Nephron progenitor cell (in vitro differentiated cells): Measurements from ENCODE around the gene SH2B3.

ENCODE experiments used
- DNase-seq: peaks from one replicate; pipeline ENCODE4 v3.0.0; 2021
- H3K27ac Mint-ChIP-seq: 2 replicates; pipeline ENCODE4 v1.8.0; 2021; ENCODE audit warnings: mild to moderate bottlenecking, moderate library complexity, mixed read lengths
- H3K27me3 Mint-ChIP-seq: 2 replicates; pipeline ENCODE4 v1.8.0; 2021; ENCODE audit warnings: mild to moderate bottlenecking, low read depth, mixed read lengths; ENCODE audit not compliant: poor library complexity
- H3K36me3 Mint-ChIP-seq: 2 replicates; pipeline ENCODE4 v1.8.0; 2021; ENCODE audit warnings: low read depth, mixed read lengths
- H3K4me1 Mint-ChIP-seq: 2 replicates; pipeline ENCODE4 v1.8.0; 2021; ENCODE audit warnings: mixed read lengths
- H3K4me3 Mint-ChIP-seq: 2 replicates; pipeline ENCODE4 v1.8.0; 2021; ENCODE audit warnings: mild to moderate bottlenecking, moderate library complexity, mixed read lengths
- H3K9me3 Mint-ChIP-seq: 2 replicates; pipeline ENCODE4 v1.8.0; 2021; ENCODE audit warnings: mild to moderate bottlenecking, moderate library complexity, mixed read lengths
- TF ChIP-seq, protein P1 (sequence below): fragments of 200-600 bp; sonication (generic); IDR thresholded peaks from 2 replicates; pipeline ENCODE4 v1.5.0; 2021; ENCODE audit warnings: antibody characterized with exemption

Gene SH2B3

DNA sequence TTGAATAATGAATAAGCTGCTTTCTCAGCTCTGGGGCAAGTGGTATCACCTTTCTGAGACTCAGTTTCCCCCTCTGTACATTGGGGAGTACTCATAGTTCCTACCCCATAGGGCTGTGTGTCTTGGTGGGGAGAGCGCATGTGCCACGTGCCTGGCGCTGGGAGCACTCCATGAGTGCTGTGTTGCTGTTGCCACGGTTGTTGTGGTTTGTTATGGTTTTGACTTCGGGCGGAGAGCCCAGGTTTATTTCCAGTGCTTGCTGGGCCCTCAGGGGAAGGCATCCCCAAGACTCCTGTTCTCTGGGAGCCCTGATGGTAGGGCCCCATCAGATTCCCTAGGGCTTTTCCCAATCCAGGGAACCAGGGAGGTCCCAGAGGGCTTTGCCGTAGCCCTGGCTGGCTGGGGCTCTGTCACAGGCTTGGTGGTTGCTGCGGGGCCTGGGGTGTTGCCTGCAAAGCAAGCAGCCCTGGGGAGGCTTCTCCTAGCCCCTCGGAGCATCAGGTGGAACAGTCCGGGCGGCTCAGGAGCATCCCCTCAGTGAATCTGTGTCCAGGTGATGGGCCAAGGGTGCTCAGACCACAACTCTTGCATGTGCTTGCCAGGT lies 18.6 kb downstream of the SH2B3 start:
- no peaks in the 10 kb centered on the region for H3K9me3 Mint-ChIP-seq
- H3K4me1 Mint-ChIP-seq, result peaks cover 19% of the 10 kb centered on the region
- no peaks in the 10 kb centered on the region for H3K27me3 Mint-ChIP-seq
- no peak for DNase-seq
- TF ChIP-seq, protein P1, sequence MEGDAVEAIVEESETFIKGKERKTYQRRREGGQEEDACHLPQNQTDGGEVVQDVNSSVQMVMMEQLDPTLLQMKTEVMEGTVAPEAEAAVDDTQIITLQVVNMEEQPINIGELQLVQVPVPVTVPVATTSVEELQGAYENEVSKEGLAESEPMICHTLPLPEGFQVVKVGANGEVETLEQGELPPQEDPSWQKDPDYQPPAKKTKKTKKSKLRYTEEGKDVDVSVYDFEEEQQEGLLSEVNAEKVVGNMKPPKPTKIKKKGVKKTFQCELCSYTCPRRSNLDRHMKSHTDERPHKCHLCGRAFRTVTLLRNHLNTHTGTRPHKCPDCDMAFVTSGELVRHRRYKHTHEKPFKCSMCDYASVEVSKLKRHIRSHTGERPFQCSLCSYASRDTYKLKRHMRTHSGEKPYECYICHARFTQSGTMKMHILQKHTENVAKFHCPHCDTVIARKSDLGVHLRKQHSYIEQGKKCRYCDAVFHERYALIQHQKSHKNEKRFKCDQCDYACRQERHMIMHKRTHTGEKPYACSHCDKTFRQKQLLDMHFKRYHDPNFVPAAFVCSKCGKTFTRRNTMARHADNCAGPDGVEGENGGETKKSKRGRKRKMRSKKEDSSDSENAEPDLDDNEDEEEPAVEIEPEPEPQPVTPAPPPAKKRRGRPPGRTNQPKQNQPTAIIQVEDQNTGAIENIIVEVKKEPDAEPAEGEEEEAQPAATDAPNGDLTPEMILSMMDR, result no peak
- peak overlapping the region; percentile 79 for H3K27ac Mint-ChIP-seq
- H3K36me3 Mint-ChIP-seq, result peaks cover 21% of the 10 kb centered on the region
- no peak overlapping the region for H3K4me3 Mint-ChIP-seq

DNA sequence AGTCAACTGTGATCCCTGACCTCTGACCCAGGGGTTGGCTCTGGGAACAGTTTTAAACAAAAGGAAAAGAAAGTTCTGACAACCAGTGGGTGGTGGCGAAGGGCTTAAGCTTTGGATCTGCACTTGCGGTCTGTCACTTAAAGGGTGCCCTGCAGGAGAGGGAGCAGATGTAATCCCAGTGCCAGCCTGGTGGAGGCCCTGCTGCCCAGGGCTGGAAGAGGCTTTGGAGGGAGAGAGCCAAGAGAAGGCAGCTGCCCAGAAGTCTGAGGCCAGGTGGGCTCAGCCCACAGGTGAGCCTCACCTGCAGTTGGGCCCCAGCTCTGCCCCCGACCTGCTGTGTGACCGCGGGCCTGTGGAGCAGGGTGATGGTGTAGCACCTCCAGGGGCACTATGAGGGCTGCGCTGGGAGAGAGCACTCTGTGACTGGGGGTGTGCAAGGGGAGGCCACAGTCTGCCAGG lies 19.1 kb downstream of the SH2B3 start:
- Mint-ChIP-seq H3K4me3 (no peak overlapping the region), H3K9me3 (no peaks in the 10 kb centered on the region), H3K36me3 (peaks cover 17% of the 10 kb centered on the region), H3K4me1 (peaks cover 19% of the 10 kb centered on the region), H3K27me3 (no peaks in the 10 kb centered on the region), H3K27ac (peak overlapping the region; percentile 83)
- TF ChIP-seq, protein P1, result no peak
- DNase-seq, result no peak

DNA sequence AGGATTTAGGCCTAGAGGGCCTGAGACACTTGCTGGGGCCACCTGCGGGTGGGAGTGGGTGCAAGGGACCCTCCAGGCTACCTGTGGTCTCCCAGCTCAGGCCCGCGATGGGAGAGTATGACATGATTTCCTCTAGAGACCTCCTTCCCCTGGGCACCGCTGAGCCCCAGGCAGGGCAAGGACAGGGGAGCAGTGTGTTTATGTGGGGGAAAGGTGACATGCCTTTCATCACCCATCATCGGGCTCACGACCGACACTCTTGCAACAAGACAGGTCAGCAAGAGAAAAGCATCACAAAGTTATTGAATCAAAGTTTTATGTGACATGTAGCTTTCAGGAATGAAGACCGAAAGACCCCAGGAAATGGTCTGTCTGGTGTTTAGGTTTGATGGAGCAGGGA lies 19.9 kb downstream of the SH2B3 start:
- no peak for DNase-seq
- no peaks in the 10 kb centered on the region for H3K9me3 Mint-ChIP-seq
- H3K4me1 Mint-ChIP-seq, result peaks cover 25% of the 10 kb centered on the region
- peak overlapping the region; percentile 58 for H3K27ac Mint-ChIP-seq
- peaks cover 11% of the 10 kb centered on the region for H3K36me3 Mint-ChIP-seq
- no peaks in the 10 kb centered on the region for H3K27me3 Mint-ChIP-seq
- TF ChIP-seq, protein P1, result no peak
- H3K4me3 Mint-ChIP-seq, result no peak overlapping the region

GRCh38 chr12:111426344-111427185 lies 20.8 kb downstream of the SH2B3 start:
- Mint-ChIP-seq H3K36me3 (peaks cover 7% of the 10 kb centered on the region), H3K4me3 (no peak overlapping the region), H3K9me3 (no peaks in the 10 kb centered on the region), H3K27me3 (no peaks in the 10 kb centered on the region), H3K27ac (no peak overlapping the region), H3K4me1 (peaks cover 32% of the 10 kb centered on the region)
- no peak for DNase-seq
- TF ChIP-seq, protein P1, result no peak

DNA sequence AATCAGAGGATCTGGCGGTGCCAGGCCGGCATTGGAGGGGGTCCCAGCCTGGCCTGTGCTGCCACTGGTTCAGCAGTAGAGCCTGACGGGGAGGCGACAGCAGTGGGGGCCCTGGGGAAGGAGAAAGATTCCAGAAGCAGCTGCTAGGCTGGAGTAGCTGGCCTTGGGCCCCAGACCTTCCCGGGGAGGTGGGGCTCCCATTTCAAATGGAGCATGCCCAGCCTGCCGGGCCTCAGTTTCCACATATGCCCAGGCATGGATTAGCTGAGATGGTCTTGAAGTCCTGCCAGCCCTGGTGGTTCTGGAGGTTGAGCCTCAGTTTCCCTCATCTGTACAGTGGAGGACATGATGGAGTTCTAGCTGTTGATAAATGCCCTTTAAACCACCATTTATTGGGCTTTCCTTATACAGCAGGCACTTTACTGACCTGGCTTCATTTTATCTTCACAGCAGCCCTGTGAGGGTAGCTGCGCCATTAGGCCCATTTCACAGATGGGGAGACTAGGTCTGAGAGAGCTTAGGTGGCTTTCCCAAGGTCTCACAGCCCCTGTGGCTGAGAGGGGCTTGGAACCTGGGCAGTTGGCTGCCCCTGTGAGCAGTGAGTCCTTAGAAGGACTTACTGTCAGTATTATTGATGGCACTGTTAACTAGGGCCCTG lies 21.8 kb downstream of the SH2B3 start:
- DNase-seq, result no peak
- Mint-ChIP-seq H3K9me3 (no peaks in the 10 kb centered on the region), H3K27ac (no peak overlapping the region), H3K4me1 (peaks cover 36% of the 10 kb centered on the region), H3K27me3 (no peaks in the 10 kb centered on the region), H3K36me3 (peaks cover 4% of the 10 kb centered on the region), H3K4me3 (no peak overlapping the region)
- TF ChIP-seq, protein P1, result no peak
